HEK293 (cell line): ENCODE data around the gene MATCAP1.
A peak's percentile ranks its signal among the peaks of the same experiment; 100 is the strongest.

Experiments used
- CTCF ChIA-PET: fragments of 350-600 bp; formaldehyde crosslinking; extraction: SDS; loops from one replicate; lab custom pipeline; 2021; ENCODE audit warnings: antibody characterized with exemption; lab: Yijun Ruan, JAX
- POLR2A ChIA-PET: fragments of 300-600 bp; formaldehyde crosslinking; extraction: SDS; loops from one replicate; lab custom pipeline; 2020; ENCODE audit warnings: antibody characterized with exemption, inconsistent platforms; lab: Yijun Ruan, JAX
- H3K27ac ChIP-seq: fragments of 200-500 bp; sonication (Bioruptor generic); 2 replicates; pipeline ENCODE4 v1.5.1; 2014; ENCODE audit warnings: low read depth, low read length, control low read depth, inconsistent platforms; ENCODE audit errors: extremely low read depth
- H3K36me3 ChIP-seq, 2 experiments: fragments of 200-500 bp in 1 of 2; sonication (Bioruptor generic) in 1 of 2; 1 replicate in 1 of 2; 2 replicates in 1 of 2; pipeline ENCODE4 v1.5.1; 2014 to 2017; ENCODE audit warnings: inconsistent platforms in 2 of 2, low read length in 2 of 2; ENCODE audit not compliant: control insufficient read depth in 2 of 2, insufficient read depth in 1 of 2
- H3K4me1 ChIP-seq: fragments of 200-500 bp; sonication (Bioruptor generic); 2 replicates; pipeline ENCODE4 v1.5.1; 2014; ENCODE audit warnings: mild to moderate bottlenecking, low read length, inconsistent platforms; ENCODE audit not compliant: control insufficient read depth, insufficient read depth
- H3K4me3 ChIP-seq: 2 replicates; pipeline ENCODE4 v1.5.1; 2011; ENCODE audit warnings: low read depth, mild to moderate bottlenecking, control low read depth, low read length, moderate library complexity
- H3K9me3 ChIP-seq: fragments of 200-500 bp; sonication (Bioruptor generic); 2 replicates; pipeline ENCODE4 v1.5.1; 2014; ENCODE audit warnings: low read depth, low read length, inconsistent platforms; ENCODE audit not compliant: control insufficient read depth, insufficient read depth
- EGR2 ChIP-seq: fragments of 450-650 bp; formaldehyde crosslinking; IDR thresholded peaks from 2 replicates; pipeline ENCODE4 v1.5.1; 2016; ENCODE audit warnings: low read depth, missing biosample characterization, missing genetic modification characterization
- SP7 ChIP-seq: fragments of 450-650 bp; formaldehyde crosslinking; IDR thresholded peaks from 2 replicates; pipeline ENCODE4 v1.5.1; 2016; ENCODE audit warnings: missing biosample characterization, missing genetic modification characterization
- ZFHX2 ChIP-seq: fragments of 450-650 bp; formaldehyde crosslinking; conservative IDR thresholded peaks from 2 replicates; pipeline ENCODE4 v1.5.1; 2016; ENCODE audit warnings: missing biosample characterization, missing genetic modification characterization
- ZNF140 ChIP-seq: fragments of 450-650 bp; formaldehyde crosslinking; IDR thresholded peaks from 2 replicates; pipeline ENCODE4 v1.5.1; 2016; ENCODE audit warnings: missing biosample characterization, missing genetic modification characterization
- ZNF23 ChIP-seq: fragments of 450-650 bp; formaldehyde crosslinking; IDR thresholded peaks from 2 replicates; pipeline ENCODE4 v1.5.1; 2016; ENCODE audit warnings: missing biosample characterization, missing genetic modification characterization, borderline replicate concordance
- ZNF24 ChIP-seq: fragments of 450-650 bp; formaldehyde crosslinking; IDR thresholded peaks from 2 replicates; pipeline ENCODE4 v1.5.1; 2016; ENCODE audit warnings: missing biosample characterization, missing genetic modification characterization
- ZNF501 ChIP-seq: fragments of 450-650 bp; formaldehyde crosslinking; IDR thresholded peaks from 2 replicates; pipeline ENCODE4 v1.5.1; 2016; ENCODE audit warnings: missing biosample characterization, missing genetic modification characterization
- ZNF629 ChIP-seq: fragments of 450-650 bp; formaldehyde crosslinking; IDR thresholded peaks from 2 replicates; pipeline ENCODE4 v1.5.1; 2017; ENCODE audit warnings: missing biosample characterization, missing genetic modification characterization
- ZNF776 ChIP-seq: fragments of 450-650 bp; formaldehyde crosslinking; IDR thresholded peaks from 2 replicates; pipeline ENCODE4 v1.5.0; 2017; ENCODE audit warnings: missing biosample characterization, missing genetic modification characterization, borderline replicate concordance
- TF ChIP-seq, protein P1 (sequence below): fragments of 450-650 bp; formaldehyde crosslinking; IDR thresholded peaks from 2 replicates; pipeline ENCODE4 v1.5.1; 2016; ENCODE audit warnings: missing biosample characterization, missing genetic modification characterization
- TF ChIP-seq, protein P2 (sequence below): fragments of 450-650 bp; formaldehyde crosslinking; IDR thresholded peaks from 2 replicates; pipeline ENCODE4 v1.5.1; 2016; ENCODE audit warnings: missing biosample characterization, missing genetic modification characterization
- TF ChIP-seq, protein P3 (sequence below): fragments of 450-650 bp; formaldehyde crosslinking; IDR thresholded peaks from 2 replicates; pipeline ENCODE4 v1.5.1; 2016; ENCODE audit warnings: missing biosample characterization, missing genetic modification characterization
- TF ChIP-seq, protein P4 (sequence below): fragments of 450-650 bp; formaldehyde crosslinking; IDR thresholded peaks from 2 replicates; pipeline ENCODE4 v1.5.1; 2016; ENCODE audit warnings: missing biosample characterization, missing genetic modification characterization, borderline replicate concordance

MATCAP1 gene

DNA sequence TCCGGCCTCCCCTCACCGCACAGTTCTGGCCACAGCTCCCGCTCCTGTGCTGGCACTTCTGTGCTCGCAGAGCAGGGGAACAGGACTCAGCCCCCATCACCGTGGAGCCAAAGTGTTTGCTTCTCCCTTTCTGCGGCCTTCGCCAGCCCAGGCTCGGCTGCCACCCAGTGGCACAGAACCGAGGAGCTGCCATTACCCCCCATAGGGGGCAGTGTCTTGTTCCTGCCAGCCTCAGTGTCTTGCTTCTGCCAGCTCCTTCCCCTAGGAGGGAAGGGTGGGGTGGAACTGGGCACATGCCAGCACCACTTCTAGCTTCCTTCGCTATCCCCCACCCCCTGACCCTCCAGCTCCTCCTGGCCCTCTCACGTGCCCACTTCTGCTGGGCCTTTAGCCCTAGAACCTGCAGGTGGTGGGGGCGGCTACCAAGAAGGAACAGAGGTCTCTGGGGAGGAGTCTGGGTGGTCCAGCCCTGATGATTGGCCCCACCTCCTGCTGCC, 14.5 kb upstream of the MATCAP1 start (continued):
- TF ChIP-seq, protein P1, sequence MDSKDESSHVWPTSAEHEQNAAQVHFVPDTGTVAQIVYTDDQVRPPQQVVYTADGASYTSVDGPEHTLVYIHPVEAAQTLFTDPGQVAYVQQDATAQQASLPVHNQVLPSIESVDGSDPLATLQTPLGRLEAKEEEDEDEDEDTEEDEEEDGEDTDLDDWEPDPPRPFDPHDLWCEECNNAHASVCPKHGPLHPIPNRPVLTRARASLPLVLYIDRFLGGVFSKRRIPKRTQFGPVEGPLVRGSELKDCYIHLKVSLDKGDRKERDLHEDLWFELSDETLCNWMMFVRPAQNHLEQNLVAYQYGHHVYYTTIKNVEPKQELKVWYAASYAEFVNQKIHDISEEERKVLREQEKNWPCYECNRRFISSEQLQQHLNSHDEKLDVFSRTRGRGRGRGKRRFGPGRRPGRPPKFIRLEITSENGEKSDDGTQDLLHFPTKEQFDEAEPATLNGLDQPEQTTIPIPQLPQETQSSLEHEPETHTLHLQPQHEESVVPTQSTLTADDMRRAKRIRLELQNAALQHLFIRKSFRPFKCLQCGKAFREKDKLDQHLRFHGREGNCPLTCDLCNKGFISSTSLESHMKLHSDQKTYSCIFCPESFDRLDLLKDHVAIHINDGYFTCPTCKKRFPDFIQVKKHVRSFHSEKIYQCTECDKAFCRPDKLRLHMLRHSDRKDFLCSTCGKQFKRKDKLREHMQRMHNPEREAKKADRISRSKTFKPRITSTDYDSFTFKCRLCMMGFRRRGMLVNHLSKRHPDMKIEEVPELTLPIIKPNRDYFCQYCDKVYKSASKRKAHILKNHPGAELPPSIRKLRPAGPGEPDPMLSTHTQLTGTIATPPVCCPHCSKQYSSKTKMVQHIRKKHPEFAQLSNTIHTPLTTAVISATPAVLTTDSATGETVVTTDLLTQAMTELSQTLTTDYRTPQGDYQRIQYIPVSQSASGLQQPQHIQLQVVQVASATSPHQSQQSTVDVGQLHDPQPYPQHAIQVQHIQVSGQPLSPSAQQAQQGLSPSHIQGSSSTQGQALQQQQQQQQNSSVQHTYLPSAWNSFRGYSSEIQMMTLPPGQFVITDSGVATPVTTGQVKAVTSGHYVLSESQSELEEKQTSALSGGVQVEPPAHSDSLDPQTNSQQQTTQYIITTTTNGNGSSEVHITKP: peak; percentile 29; the same call in 1 of the 2 replicates
- no peak for TF ChIP-seq ZNF501 (tag by site-specific recombination)
- TF ChIP-seq, protein P2, sequence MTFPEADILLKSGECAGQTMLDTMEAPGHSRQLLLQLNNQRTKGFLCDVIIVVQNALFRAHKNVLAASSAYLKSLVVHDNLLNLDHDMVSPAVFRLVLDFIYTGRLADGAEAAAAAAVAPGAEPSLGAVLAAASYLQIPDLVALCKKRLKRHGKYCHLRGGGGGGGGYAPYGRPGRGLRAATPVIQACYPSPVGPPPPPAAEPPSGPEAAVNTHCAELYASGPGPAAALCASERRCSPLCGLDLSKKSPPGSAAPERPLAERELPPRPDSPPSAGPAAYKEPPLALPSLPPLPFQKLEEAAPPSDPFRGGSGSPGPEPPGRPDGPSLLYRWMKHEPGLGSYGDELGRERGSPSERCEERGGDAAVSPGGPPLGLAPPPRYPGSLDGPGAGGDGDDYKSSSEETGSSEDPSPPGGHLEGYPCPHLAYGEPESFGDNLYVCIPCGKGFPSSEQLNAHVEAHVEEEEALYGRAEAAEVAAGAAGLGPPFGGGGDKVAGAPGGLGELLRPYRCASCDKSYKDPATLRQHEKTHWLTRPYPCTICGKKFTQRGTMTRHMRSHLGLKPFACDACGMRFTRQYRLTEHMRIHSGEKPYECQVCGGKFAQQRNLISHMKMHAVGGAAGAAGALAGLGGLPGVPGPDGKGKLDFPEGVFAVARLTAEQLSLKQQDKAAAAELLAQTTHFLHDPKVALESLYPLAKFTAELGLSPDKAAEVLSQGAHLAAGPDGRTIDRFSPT (tag by site-specific recombination): no peak
- TF ChIP-seq, protein P3, sequence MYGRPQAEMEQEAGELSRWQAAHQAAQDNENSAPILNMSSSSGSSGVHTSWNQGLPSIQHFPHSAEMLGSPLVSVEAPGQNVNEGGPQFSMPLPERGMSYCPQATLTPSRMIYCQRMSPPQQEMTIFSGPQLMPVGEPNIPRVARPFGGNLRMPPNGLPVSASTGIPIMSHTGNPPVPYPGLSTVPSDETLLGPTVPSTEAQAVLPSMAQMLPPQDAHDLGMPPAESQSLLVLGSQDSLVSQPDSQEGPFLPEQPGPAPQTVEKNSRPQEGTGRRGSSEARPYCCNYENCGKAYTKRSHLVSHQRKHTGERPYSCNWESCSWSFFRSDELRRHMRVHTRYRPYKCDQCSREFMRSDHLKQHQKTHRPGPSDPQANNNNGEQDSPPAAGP (tag by site-specific recombination): no peak
- TF ChIP-seq, protein P4, sequence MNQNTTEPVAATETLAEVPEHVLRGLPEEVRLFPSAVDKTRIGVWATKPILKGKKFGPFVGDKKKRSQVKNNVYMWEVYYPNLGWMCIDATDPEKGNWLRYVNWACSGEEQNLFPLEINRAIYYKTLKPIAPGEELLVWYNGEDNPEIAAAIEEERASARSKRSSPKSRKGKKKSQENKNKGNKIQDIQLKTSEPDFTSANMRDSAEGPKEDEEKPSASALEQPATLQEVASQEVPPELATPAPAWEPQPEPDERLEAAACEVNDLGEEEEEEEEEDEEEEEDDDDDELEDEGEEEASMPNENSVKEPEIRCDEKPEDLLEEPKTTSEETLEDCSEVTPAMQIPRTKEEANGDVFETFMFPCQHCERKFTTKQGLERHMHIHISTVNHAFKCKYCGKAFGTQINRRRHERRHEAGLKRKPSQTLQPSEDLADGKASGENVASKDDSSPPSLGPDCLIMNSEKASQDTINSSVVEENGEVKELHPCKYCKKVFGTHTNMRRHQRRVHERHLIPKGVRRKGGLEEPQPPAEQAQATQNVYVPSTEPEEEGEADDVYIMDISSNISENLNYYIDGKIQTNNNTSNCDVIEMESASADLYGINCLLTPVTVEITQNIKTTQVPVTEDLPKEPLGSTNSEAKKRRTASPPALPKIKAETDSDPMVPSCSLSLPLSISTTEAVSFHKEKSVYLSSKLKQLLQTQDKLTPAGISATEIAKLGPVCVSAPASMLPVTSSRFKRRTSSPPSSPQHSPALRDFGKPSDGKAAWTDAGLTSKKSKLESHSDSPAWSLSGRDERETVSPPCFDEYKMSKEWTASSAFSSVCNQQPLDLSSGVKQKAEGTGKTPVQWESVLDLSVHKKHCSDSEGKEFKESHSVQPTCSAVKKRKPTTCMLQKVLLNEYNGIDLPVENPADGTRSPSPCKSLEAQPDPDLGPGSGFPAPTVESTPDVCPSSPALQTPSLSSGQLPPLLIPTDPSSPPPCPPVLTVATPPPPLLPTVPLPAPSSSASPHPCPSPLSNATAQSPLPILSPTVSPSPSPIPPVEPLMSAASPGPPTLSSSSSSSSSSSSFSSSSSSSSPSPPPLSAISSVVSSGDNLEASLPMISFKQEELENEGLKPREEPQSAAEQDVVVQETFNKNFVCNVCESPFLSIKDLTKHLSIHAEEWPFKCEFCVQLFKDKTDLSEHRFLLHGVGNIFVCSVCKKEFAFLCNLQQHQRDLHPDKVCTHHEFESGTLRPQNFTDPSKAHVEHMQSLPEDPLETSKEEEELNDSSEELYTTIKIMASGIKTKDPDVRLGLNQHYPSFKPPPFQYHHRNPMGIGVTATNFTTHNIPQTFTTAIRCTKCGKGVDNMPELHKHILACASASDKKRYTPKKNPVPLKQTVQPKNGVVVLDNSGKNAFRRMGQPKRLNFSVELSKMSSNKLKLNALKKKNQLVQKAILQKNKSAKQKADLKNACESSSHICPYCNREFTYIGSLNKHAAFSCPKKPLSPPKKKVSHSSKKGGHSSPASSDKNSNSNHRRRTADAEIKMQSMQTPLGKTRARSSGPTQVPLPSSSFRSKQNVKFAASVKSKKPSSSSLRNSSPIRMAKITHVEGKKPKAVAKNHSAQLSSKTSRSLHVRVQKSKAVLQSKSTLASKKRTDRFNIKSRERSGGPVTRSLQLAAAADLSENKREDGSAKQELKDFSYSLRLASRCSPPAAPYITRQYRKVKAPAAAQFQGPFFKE: no peak
- TF ChIP-seq ZNF140: no peak
- TF ChIP-seq SP7: no peak
- no peak for TF ChIP-seq ZNF776 (tag by site-specific recombination)
- TF ChIP-seq, all 188 proteins: peak for 8

DNA sequence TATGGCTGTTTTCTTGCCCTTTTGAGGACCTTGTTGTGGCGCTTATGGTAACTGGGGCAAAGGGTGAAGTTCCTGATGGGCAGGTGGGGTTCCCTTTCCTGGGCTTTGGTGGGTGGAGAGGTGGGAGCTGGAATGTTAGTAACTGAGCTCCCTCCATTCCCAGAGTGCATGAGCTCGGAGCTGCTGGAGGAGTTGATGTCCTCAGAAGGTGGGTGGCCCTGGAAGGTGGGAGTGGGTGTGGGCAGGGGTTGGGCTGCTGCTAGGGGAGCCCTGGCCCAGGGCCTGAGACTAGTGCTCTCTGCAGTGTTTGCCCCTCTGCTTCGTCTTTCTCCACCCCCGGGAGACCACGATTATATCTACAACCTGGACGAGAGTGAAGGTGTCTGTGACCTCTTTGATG, 13.9 kb upstream of the MATCAP1 start:
- Histone ChIP-seq H3K27ac (0 out of 2 replicates have a peak overlapping the region, but pooled peaks have one; percentile 4), H3K36me3 (peaks cover 7 to 89% of the 10 kb centered on the region in 2 experiments; a peak in 2 of 3 replicates)
- POLR2A ChIA-PET: interaction anchor here (0.9 to 2.1 kb wide), 9 partner anchors 10 to 237 kb away, joined by 3 to 11 read pairs (median 4); partner anchors contain the start of genes CES3 and TMEM208

More for the DNA sequence above, 13.9 kb upstream of the MATCAP1 start:
- H3K4me3 ChIP-seq: no peak overlapping the region
- H3K9me3 ChIP-seq: no peaks in the 10 kb centered on the region
- H3K4me1 ChIP-seq: peaks cover 7% of the 10 kb centered on the region
- CTCF ChIA-PET: interaction anchor here (0.5 to 2.2 kb wide), 9 partner anchors 10 to 121 kb away, joined by 3 to 10 read pairs (median 3); partner anchors contain the start of gene MATCAP1
- no peak for TF ChIP-seq ZNF23 (tag by site-specific recombination)
- TF ChIP-seq ZNF24 (tag by site-specific recombination): no peak
- TF ChIP-seq ZFHX2: peak; percentile 95
- peak; percentile 94 for TF ChIP-seq EGR2
- TF ChIP-seq, protein P1: peak; percentile 49
- no peak for TF ChIP-seq ZNF629
